ENCODE results near the gene HPSE2.

Gene HPSE2

GRCh38 chr10:98599032-98599610, 636.5 kb downstream of the HPSE2 start:
- Histone ChIP-seq H3K27ac (ENCODE audit: low read depth, low read length) (no peak overlapping the region), H3K4me1 (ENCODE audit: control insufficient read depth, insufficient read depth, low read length) (no peaks in the 10 kb centered on the region), H3K4me3 (ENCODE audit: low read depth, low read length) (no peak overlapping the region), H3K9ac (ENCODE audit: low read length) (no peak overlapping the region), H3K36me3 (ENCODE audit: control insufficient read depth, insufficient read depth, low read length) (no peaks in the 10 kb centered on the region), H3K27me3 (ENCODE audit: control insufficient read depth, insufficient read depth, low read length) (no peaks in the 10 kb centered on the region), H3K9me3 (ENCODE audit: control insufficient read depth, insufficient read depth, low read depth, low read length) (peaks cover 4% of the 10 kb centered on the region)

- Histone ChIP-seq H3K36me3 (ENCODE audit: control insufficient read depth, insufficient read depth, low read length) (no peaks in the 10 kb centered on the region), H3K4me3 (ENCODE audit: low read depth, low read length) (no peak overlapping the region), H3K4me1 (ENCODE audit: control insufficient read depth, insufficient read depth, low read length) (no peaks in the 10 kb centered on the region), H3K27me3 (ENCODE audit: control insufficient read depth, insufficient read depth, low read length) (no peaks in the 10 kb centered on the region), H3K9me3 (ENCODE audit: control insufficient read depth, insufficient read depth, low read depth, low read length) (peaks cover 4% of the 10 kb centered on the region), H3K9ac (ENCODE audit: low read length) (no peak overlapping the region), H3K27ac (ENCODE audit: low read depth, low read length) (no peak overlapping the region)
Observed at GRCh38 chr10:98596404-98596803, 639.2 kb downstream of the HPSE2 start.

GRCh38 chr10:98589691-98590090, 646.0 kb downstream of the HPSE2 start:
- H3K36me3 ChIP-seq (ENCODE audit: control insufficient read depth, insufficient read depth, low read length) = no peaks in the 10 kb centered on the region
- H3K4me1 ChIP-seq (ENCODE audit: control insufficient read depth, insufficient read depth, low read length) = no peaks in the 10 kb centered on the region
- H3K27me3 ChIP-seq (ENCODE audit: control insufficient read depth, insufficient read depth, low read length) = no peaks in the 10 kb centered on the region
- no peaks in the 10 kb centered on the region for H3K9me3 ChIP-seq (ENCODE audit: control insufficient read depth, insufficient read depth, low read depth, low read length)
- H3K9ac ChIP-seq (ENCODE audit: low read length) = no peak overlapping the region
- H3K4me3 ChIP-seq (ENCODE audit: low read depth, low read length) = no peak overlapping the region
- no peak overlapping the region for H3K27ac ChIP-seq (ENCODE audit: low read depth, low read length)

- Histone ChIP-seq H3K27me3 (ENCODE audit: control insufficient read depth, insufficient read depth, low read length) (no peaks in the 10 kb centered on the region), H3K9ac (ENCODE audit: low read length) (no peak overlapping the region), H3K4me3 (ENCODE audit: low read depth, low read length) (no peak overlapping the region), H3K4me1 (ENCODE audit: control insufficient read depth, insufficient read depth, low read length) (no peaks in the 10 kb centered on the region), H3K9me3 (ENCODE audit: control insufficient read depth, insufficient read depth, low read depth, low read length) (no peaks in the 10 kb centered on the region), H3K36me3 (ENCODE audit: control insufficient read depth, insufficient read depth, low read length) (no peaks in the 10 kb centered on the region), H3K27ac (ENCODE audit: low read depth, low read length) (no peak overlapping the region)
Observed at GRCh38 chr10:98589007-98589406, 646.6 kb downstream of the HPSE2 start.

GRCh38 chr10:98587156-98587837, 648.4 kb downstream of the HPSE2 start:
- Histone ChIP-seq H3K4me1 (ENCODE audit: control insufficient read depth, insufficient read depth, low read length) (no peaks in the 10 kb centered on the region), H3K27me3 (ENCODE audit: control insufficient read depth, insufficient read depth, low read length) (no peaks in the 10 kb centered on the region), H3K36me3 (ENCODE audit: control insufficient read depth, insufficient read depth, low read length) (no peaks in the 10 kb centered on the region), H3K4me3 (ENCODE audit: low read depth, low read length) (no peak overlapping the region), H3K9me3 (ENCODE audit: control insufficient read depth, insufficient read depth, low read depth, low read length) (no peaks in the 10 kb centered on the region), H3K9ac (ENCODE audit: low read length) (no peak overlapping the region), H3K27ac (ENCODE audit: low read depth, low read length) (no peak overlapping the region)

GRCh38 chr10:98586096-98586495, 649.6 kb downstream of the HPSE2 start:
- no peak overlapping the region for H3K4me3 ChIP-seq (ENCODE audit: low read depth, low read length)
- H3K9me3 ChIP-seq (ENCODE audit: control insufficient read depth, insufficient read depth, low read depth, low read length) = no peaks in the 10 kb centered on the region
- H3K27me3 ChIP-seq (ENCODE audit: control insufficient read depth, insufficient read depth, low read length) = no peaks in the 10 kb centered on the region
- no peaks in the 10 kb centered on the region for H3K4me1 ChIP-seq (ENCODE audit: control insufficient read depth, insufficient read depth, low read length)
- no peak overlapping the region for H3K27ac ChIP-seq (ENCODE audit: low read depth, low read length)
- no peaks in the 10 kb centered on the region for H3K36me3 ChIP-seq (ENCODE audit: control insufficient read depth, insufficient read depth, low read length)
- no peak overlapping the region for H3K9ac ChIP-seq (ENCODE audit: low read length)

GRCh38 chr10:98582363-98582762, 653.3 kb downstream of the HPSE2 start:
- no peaks in the 10 kb centered on the region for H3K4me1 ChIP-seq (ENCODE audit: control insufficient read depth, insufficient read depth, low read length)

GRCh38 chr10:98577578-98577977, 658.1 kb downstream of the HPSE2 start:
- Histone ChIP-seq H3K36me3 (ENCODE audit: control insufficient read depth, insufficient read depth, low read length) (no peaks in the 10 kb centered on the region), H3K9ac (ENCODE audit: low read length) (no peak overlapping the region), H3K4me3 (ENCODE audit: low read depth, low read length) (no peak overlapping the region), H3K9me3 (ENCODE audit: control insufficient read depth, insufficient read depth, low read depth, low read length) (no peaks in the 10 kb centered on the region), H3K4me1 (ENCODE audit: control insufficient read depth, insufficient read depth, low read length) (peaks cover 3% of the 10 kb centered on the region; the same call in 1 of the 2 replicates), H3K27ac (ENCODE audit: low read depth, low read length) (no peak overlapping the region), H3K27me3 (ENCODE audit: control insufficient read depth, insufficient read depth, low read length) (no peaks in the 10 kb centered on the region)

More at GRCh38 chr10:98582363-98582762, 653.3 kb downstream of the HPSE2 start:
- Histone ChIP-seq H3K9me3 (ENCODE audit: control insufficient read depth, insufficient read depth, low read depth, low read length) (no peaks in the 10 kb centered on the region), H3K36me3 (ENCODE audit: control insufficient read depth, insufficient read depth, low read length) (no peaks in the 10 kb centered on the region), H3K27ac (ENCODE audit: low read depth, low read length) (no peak overlapping the region), H3K9ac (ENCODE audit: low read length) (no peak overlapping the region), H3K27me3 (ENCODE audit: control insufficient read depth, insufficient read depth, low read length) (no peaks in the 10 kb centered on the region), H3K4me3 (ENCODE audit: low read depth, low read length) (no peak overlapping the region)

GRCh38 chr10:98577168-98577567, 658.5 kb downstream of the HPSE2 start:
- no peaks in the 10 kb centered on the region for H3K9me3 ChIP-seq (ENCODE audit: control insufficient read depth, insufficient read depth, low read depth, low read length)
- H3K27ac ChIP-seq (ENCODE audit: low read depth, low read length) = no peak overlapping the region
- H3K27me3 ChIP-seq (ENCODE audit: control insufficient read depth, insufficient read depth, low read length) = no peaks in the 10 kb centered on the region
- H3K4me1 ChIP-seq (ENCODE audit: control insufficient read depth, insufficient read depth, low read length) = peaks cover 3% of the 10 kb centered on the region; the same call in 1 of the 2 replicates
- no peak overlapping the region for H3K9ac ChIP-seq (ENCODE audit: low read length)
- no peaks in the 10 kb centered on the region for H3K36me3 ChIP-seq (ENCODE audit: control insufficient read depth, insufficient read depth, low read length)
- no peak overlapping the region for H3K4me3 ChIP-seq (ENCODE audit: low read depth, low read length)

- Histone ChIP-seq H3K4me3 (ENCODE audit: low read depth, low read length) (no peak overlapping the region), H3K4me1 (ENCODE audit: control insufficient read depth, insufficient read depth, low read length) (peaks cover 3% of the 10 kb centered on the region; the same call in 1 of the 2 replicates), H3K27ac (ENCODE audit: low read depth, low read length) (no peak overlapping the region), H3K27me3 (ENCODE audit: control insufficient read depth, insufficient read depth, low read length) (no peaks in the 10 kb centered on the region), H3K36me3 (ENCODE audit: control insufficient read depth, insufficient read depth, low read length) (no peaks in the 10 kb centered on the region), H3K9me3 (ENCODE audit: control insufficient read depth, insufficient read depth, low read depth, low read length) (no peaks in the 10 kb centered on the region), H3K9ac (ENCODE audit: low read length) (no peak overlapping the region)
Observed at GRCh38 chr10:98576096-98576495, 659.6 kb downstream of the HPSE2 start.

GRCh38 chr10:98572594-98572993, 663.1 kb downstream of the HPSE2 start:
- H3K4me1 ChIP-seq (ENCODE audit: control insufficient read depth, insufficient read depth, low read length) = peaks cover 3% of the 10 kb centered on the region; the same call in 1 of the 2 replicates

More at GRCh38 chr10:98572594-98572993, 663.1 kb downstream of the HPSE2 start:
- no peaks in the 10 kb centered on the region for H3K27me3 ChIP-seq (ENCODE audit: control insufficient read depth, insufficient read depth, low read length)
- H3K9ac ChIP-seq (ENCODE audit: low read length) = no peak overlapping the region
- H3K4me3 ChIP-seq (ENCODE audit: low read depth, low read length) = no peak overlapping the region
- H3K9me3 ChIP-seq (ENCODE audit: control insufficient read depth, insufficient read depth, low read depth, low read length) = no peaks in the 10 kb centered on the region
- no peak overlapping the region for H3K27ac ChIP-seq (ENCODE audit: low read depth, low read length)
- H3K36me3 ChIP-seq (ENCODE audit: control insufficient read depth, insufficient read depth, low read length) = no peaks in the 10 kb centered on the region
